GM12801 (cell line): ENCODE data around the gene ANKS4B.

Experiments
- TF ChIP-seq, protein P1 (sequence below): IDR thresholded peaks from one replicate; pipeline ENCODE4 v1.5.1; 2011; ENCODE audit warnings: control low read depth; ENCODE audit not compliant: insufficient read length; ENCODE audit errors: extremely low read depth

The ANKS4B gene

DNA sequence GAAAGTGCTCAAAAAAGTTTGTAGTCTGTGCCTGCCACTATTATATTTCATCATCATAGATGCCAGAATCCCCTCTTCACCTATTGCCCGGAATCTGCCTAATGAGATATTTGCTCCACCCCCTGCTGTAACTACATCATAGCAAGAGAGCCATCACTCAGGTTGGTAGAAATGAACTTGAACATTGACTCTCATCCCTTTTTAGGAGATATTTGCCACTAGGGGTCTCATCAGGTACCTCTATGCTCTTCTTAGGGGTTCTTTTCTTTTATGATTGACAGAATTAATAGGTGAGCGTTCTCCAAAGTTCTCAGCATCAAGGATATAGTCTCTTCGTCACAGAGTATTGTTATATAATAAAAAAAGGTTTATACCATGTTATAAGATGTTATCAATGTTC lies 20.0 kb downstream of the ANKS4B start:
- TF ChIP-seq, protein P1, sequence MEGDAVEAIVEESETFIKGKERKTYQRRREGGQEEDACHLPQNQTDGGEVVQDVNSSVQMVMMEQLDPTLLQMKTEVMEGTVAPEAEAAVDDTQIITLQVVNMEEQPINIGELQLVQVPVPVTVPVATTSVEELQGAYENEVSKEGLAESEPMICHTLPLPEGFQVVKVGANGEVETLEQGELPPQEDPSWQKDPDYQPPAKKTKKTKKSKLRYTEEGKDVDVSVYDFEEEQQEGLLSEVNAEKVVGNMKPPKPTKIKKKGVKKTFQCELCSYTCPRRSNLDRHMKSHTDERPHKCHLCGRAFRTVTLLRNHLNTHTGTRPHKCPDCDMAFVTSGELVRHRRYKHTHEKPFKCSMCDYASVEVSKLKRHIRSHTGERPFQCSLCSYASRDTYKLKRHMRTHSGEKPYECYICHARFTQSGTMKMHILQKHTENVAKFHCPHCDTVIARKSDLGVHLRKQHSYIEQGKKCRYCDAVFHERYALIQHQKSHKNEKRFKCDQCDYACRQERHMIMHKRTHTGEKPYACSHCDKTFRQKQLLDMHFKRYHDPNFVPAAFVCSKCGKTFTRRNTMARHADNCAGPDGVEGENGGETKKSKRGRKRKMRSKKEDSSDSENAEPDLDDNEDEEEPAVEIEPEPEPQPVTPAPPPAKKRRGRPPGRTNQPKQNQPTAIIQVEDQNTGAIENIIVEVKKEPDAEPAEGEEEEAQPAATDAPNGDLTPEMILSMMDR, result no peak

DNA sequence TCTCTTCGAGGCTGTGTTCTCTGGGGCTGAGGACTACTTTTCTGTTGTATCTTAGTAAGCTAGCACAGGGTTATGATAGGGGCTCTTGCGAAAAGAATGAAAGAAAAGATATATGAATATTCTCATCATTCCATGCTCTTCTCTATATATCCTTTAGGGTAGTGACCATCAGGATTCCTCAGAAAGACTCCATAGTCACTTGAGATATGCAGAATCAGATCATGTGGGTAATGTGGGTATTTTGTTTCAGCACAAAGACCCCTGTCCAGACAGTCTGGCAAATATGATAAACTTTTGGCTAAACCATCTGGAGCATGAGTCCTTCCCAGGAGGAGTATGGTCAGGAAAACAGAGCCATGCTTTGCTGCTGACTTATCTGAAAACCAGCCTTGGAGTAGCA lies 23.1 kb downstream of the ANKS4B start:
- TF ChIP-seq, protein P1, result no peak

DNA sequence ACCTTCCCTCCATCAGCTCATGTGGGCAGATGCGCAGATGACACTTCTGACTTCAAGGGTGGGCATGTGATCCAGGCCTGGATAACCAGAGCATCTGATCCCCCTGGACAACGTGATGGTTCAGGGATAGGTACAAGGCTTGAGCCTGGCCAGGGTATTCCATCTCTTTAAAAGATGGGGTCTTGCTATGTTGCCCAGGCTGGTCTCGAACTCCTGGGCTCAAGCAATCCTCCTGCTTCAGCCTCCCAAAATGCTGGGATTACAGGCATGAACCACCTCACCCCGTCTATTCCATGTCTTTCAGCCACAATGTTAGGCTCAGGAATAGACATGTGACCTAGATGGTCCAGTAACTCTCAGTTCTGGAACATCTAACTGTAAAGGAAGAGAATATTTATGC lies 23.8 kb downstream of the ANKS4B start:
- TF ChIP-seq, protein P1, result no peak

DNA sequence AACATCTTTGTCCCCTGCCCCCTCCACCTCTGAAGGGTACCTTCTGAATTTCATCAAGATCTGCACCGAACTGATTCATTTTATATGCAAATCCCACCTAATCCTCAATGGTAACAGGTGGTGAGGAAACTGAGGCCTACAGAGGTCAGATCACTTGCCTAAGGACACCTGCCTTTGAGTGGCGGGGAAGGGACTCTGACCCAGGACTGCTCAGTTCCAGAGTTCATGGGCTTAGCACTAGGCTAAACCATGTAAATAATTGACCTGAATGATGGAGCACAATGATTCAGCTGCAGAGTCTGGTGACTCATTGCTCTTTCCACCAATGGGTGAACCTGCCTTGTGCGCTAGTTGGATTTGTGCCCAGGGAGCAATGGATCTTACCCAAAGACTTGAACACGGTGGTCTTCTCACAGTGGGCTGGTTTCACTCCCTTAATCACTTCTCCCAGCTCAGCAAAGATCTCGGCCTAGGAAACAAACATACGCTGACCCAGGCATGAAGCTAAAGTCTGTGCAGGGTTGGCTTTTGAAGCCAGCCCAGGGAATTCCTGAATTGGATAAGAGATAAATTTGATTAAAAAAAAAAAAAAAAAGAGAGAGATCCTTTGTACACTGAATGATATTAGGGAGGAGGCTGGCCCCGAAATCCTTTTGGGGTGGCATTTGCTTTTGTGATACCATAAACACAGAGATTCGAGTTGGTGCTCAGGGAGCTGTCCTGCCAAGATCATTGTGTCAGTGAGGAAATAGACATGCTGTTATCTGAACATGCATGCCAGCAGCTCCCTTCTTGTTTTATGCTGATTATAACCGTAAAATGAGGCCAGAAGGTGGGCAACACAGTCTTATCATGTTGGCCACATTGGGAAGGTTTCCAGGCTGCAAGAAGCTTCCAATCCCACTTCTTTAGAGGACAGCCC lies 27.6 kb downstream of the ANKS4B start:
- TF ChIP-seq, protein P1, result no peak

DNA sequence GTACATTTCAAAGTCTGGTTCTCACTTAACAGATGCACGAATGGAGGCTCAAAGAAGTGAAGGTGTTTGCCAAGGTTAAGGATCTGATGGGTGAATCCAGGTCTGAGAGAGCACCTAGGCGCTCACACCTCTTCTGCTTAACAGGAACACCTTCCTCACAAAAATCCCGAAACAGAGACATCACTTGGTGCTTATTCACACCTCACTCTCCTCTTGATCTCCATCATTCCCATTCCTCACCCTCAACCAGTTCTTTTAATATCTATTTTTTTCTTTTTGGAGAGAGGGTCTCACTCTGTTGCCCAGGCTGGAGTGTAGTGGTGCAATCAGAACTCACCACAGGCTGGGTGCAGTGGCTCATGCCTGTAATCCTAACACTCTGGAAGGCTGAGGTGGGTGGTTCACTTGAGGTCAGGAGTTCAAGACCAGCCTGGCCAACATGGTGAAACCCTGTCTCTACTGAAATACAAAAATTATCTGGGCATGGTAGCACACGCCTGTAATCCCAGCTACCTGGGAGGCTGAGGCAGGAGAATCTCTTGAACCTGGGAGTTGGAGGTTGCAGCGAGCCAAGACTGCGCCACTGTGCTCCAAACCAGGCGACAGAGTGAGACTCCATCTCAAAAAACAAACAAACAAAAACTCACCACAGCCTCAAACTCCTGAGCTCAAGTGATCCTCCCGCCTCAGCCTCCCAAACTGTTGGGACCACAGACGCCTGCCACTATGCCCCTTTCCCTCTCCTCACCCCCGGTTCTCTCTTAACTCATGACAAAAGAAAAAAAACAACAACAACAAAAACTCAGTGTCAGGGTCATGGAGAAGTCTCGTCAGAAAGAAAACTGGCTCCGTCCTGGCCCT lies 29.5 kb downstream of the ANKS4B start:
- TF ChIP-seq, protein P1, result no peak

DNA sequence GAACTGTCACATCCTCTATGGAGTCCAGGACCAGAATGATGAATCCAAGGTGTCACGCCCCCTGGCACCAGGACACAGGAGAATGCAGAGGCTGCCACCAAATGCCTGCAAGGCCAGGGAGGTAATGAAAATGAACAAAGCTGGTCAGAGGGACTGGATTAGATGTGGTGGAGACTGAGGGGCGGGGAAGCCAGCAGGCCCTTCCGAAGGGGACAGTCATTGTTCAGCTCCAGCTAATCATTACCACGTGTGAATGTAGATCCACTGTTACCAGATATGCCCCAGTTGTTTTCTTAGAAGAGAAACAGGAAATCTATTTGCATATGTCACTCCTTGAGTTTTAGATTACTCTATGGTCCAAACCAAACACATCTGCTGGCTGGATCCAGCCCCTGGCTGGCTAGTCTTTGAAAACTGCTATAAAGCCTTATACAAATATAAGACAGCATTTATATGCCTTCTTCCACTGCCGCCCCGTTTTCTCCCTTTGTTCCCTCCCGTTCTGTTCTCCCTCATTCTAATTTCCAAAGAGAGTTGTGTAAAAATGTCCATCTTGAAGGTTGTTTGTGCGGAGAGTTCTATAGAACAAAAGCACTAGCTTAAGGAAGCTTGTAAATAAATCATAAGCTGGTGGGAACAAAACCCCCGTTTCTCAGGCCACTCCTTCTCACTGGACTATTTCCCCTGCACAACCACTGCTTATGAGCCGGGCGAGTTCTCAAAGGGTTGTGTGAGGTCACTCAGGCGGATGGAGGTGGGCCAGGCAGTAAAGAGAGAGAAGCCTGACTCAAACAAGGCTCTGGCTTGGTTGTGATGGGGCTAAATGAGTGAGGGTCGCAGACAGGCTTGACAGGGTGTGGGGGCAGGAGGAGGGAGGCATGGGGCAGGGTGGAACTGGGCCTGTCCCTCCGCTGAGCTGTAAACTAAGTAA lies 30.4 kb downstream of the ANKS4B start:
- TF ChIP-seq, protein P1, result no peak

DNA sequence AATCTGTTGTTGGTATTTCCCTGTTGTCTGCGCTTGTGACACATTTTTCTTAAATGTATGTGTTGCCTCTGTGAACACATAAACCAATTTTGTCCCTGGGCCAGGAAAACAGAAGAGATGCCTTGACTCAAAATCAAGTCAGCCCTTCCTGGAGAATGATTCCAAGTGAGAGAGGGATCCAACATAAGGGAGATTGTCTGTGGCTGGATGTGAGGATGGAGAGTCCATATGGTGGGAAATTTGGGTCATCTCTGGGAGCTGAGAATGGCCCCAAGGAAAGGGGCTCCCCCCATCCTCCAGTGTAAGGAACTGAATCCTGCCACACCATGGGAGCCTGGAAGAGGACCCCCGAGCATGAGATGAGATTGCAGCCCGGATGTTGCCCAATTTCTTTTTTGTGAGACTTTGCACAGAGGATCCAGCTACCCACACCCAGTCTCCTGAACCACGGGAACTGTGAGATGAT lies 31.1 kb downstream of the ANKS4B start:
- TF ChIP-seq, protein P1, result no peak
